Measurements from ENCODE around the gene VTA1.
"Not testable (repeated sequence)": the region's sequence is repeated elsewhere in the genome, so short reads cannot be mapped to it uniquely, and the experiment has no call there.

Gene VTA1

DNA sequence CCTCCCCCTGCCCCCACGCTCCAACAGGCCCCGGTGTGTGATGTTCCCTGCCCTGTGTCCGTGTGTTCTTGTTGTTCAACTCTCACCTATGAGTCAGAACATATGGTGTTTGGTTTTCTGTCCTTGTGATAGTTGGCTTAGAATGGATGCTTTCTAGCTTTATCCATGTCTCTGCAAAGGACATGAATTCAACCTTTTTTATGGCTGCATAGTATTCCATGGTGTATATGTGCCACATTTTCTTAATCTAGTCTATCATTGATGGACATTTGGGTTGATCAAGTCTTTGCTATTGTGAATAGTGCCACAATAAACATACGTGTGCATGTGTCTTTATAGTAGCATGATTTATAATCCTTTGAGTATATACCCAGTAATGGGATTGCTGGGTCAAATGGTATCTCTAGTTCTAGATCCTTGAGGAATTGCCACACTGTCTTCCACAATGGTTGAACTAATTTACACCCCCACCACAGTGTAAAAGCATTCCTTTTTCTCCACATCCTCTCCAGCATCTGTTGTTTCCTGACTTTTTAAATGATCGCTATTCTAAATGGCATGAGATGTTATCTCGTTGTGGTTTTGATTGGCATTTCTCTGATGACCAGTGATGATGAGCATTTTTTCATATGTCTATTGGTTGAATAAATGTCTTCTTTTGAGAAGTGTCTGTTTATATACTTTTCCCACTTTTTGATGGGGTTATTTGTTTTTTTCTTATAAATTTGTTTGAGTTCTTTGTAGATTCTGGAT lies 82.6 kb downstream of the VTA1 start:
- not testable (repeated sequence) for DNase-seq

DNA sequence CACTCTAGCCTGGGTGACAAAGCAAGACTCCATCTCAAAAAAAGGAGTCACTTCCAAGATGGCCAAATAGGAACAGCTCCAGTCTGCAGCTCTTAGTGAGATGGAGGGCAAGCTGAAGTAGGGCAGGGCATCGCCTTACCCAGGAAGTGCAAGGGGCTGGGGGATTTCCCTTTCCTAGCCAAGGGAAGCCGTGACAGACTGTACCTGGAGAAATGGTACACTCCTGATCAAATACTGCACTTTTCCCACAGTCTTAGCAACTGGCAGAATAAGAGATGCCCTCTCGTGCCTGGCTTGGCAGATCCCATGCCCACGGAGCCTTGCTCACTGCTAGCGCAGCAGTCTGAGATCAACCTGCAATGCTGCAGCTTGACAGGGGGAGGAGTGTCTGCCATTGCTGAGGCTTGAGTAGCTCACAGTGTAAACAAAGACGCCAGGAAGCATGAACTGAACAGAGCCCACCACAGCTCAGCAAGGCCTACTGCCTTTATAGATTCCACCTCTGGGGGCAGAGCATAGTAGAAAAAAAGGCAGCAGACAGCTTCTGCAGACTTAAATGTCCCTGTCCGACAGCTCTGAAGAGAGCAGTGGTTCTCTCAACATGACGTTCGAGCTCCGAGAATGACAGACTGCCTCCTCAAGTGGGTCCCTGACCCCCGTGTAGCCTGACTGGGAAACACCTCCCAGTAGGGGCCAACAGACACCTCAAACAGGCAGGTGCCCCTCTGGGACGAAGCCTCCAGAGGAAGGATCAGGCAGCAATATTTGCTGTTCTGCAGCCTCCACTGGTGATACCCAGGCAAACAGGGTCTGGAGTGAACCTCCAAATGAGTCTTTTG lies 85.4 kb downstream of the VTA1 start:
- not testable (repeated sequence) for DNase-seq

DNA sequence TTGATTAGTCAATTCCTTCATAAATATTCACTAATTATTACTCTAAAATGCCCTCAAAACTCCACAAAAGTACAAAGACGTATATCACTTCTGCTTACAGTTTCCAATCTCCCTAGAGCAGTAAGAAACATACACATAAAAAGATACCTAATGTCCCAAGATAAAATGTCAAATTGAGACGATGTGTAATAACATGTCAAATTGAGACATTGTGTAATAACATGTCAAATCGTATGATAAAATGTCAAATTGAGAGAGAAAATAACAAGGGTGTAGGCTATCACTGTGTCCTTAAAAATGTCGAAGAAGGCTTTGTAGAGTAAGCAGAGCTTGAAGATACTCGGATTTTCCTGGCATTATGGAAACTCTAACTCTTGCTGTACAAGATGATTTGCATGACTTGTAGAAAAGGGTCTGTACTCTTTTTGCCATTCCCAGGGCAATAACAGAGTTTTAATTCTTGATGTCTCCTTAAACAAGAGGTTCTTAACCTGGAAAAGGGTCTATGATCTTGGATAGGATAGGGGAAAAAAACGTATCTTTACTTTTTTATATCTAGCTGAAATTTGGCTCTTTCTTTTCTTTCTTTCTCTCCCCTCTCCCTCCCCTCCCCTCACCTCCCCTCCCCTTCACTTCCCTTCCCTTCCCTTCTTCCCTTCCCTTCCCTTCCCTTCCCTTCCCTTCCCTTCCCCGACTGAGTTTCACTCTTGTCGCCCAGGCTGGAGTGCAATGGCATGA lies 87.1 kb downstream of the VTA1 start:
- no peak for DNase-seq

DNA sequence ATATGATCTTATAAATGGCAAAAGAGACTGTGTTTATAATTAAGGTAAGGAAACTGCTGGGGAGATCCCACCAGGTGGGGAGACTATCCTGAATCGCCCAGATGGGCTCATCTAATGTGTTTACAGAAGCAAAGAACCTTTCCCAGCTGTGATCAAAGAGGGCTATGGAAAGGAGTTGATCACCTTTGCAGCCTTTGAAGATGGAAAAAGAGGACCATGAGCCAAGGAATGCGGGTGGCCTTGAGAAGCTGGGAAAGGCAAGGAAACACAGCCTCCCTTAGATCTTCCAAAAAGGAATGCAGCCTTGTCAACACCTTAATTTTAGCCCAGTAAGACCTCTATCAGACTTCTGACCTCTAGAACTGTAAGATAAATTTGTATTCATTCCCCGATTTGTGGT lies 88.2 kb downstream of the VTA1 start:
- DNase-seq, result no peak

DNA sequence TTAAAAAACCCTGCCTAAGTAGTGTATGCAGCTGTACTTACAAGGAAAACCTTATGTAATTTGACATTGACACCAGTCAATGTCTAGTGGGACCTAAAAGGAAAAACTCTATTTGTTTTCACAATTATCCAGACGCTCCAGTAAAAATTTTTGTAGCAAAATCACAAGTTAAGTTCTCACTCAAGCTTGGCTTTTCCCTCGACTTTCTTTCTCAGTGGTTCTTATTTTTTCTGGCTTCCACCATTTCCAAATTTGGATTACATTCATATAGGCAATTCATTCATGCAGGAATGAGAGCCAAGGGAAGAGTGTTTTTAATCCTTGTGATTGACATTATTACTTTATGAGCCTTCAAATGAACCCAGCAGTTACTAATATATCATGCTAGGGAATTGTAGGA lies 88.7 kb downstream of the VTA1 start:
- no peak for DNase-seq

DNA sequence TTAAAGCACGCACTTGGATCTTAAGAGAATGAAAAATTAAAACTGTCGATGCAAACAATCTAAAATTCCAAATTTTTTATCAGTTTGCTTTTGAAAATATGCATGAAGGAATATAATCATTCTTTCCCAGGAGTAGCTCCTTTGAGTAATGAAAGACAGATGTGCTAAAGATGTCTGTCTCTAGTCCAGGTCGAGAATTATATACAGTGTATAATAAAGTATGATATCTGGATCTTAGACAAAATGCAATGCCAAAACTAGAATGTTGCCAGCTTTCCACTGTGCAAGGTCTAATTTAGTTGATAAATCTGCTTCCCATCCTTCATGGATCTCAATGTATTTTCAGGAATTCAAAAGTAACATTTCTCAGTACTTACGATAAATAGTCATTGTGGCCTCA lies 89.6 kb downstream of the VTA1 start:
- no peak for DNase-seq

DNA sequence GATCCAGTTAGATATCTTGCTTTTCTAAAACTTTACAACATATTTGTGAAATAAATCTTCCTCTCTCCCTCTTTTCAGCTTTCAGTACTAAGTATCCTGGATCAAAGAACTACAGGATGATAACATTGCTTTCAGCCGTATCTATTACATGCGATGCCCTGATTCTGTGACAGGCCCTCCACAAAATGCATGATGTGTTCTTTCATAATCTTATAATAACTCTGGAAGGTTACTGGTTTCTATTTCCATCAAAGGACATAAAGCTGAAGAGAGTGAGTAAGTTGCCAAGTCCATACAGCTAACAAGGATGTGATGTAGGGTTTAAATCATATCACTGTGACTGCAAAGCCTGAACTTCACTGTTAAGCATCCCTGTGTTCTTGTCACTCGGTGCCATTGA lies 91.8 kb downstream of the VTA1 start:
- DNase-seq, result no peak

DNA sequence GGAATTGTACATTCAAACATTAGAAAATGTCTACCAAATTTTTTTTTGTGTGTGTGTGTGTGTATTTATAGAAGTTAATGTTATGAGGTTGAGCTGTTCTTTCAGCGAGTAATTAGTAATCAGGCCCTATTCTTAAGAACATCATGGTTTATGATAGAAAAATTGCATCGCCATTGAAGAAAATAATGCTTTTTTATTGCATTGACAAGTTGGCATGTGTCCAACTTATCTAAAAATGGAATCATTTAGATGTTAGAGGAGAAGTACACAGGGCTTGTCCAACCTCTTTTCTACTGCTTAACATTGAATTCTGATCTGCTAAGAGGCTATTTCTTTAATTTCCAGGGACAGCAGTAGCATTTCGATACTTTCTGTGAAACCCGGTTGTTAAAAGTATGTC lies 93.1 kb downstream of the VTA1 start:
- DNase-seq, result no peak

DNA sequence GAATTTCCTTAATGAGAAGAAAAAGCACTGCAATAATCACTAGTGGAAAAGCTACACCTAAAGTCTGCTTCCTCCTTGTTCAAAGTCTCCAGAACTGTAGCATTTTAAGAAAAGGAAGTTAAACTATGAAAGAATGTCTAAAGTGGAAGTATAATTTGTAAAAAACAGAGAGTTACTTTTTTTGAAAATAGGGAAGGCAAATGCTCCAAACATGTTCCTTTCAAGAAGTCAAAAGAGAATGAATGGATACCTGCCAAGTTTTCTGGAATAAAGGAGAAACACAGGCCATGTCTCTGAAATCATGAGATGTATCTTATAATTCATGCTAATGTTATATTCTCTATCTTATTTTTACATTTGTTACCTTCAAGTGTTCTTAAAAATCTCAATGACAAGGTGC lies 94.0 kb downstream of the VTA1 start:
- no peak for DNase-seq

DNA sequence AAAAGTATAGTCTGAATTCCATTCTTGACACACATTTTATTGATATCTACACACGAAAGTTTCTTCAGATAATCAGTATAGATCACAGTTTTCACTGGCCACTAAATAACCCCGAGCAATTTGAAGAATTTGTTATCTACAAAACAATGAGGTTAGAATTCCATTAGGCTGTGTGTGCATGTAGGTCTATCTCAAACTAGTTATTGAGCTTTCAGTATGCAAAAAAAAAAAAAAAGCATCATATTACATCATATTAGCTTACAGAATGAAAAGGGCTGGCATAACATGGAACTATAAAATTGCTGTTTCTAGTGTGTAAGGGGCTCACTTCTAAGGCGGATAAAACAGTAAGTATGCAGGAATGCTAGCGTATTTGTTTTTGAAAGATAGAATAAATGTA lies 95.2 kb downstream of the VTA1 start:
- no peak for DNase-seq

DNA sequence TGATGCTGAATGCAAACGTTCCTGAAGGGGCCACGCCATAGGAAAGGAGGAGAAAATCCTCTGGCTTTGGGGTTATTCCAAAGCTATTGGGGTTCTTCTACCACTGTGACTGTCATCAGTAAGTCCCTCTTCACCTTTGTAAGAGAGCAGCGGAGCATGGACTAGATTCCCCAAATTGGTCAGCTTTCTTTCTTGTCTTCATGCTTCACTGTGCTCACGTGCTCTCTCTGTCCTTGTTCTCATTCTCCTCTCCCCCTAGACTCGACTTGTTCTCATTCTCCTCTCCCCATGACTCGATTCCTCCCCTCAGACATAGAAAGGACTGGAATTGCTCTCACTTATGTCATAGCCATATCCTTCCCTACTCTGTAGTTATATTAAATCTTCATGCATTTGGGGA lies 99.9 kb downstream of the VTA1 start:
- DNase-seq, result no peak

DNA sequence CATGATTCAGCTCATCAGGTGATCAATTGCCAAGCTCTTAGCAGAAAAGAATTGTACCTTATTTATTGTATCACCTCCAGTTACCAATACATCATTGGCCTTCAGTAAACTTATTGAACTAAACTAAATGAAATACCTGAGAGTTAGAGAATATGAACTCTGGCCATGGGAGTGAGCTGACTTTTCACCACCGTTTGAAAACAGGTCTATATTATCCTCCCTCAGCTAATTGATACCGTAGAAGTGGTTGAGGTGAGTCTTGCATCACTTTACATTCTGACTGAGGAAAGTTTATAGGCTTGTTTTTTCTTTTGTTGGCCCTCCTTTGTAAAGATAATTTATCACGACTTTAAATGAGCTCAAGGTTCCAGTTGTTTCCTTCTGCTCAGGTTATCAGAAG lies 102.2 kb downstream of the VTA1 start:
- DNase-seq, result no peak

DNA sequence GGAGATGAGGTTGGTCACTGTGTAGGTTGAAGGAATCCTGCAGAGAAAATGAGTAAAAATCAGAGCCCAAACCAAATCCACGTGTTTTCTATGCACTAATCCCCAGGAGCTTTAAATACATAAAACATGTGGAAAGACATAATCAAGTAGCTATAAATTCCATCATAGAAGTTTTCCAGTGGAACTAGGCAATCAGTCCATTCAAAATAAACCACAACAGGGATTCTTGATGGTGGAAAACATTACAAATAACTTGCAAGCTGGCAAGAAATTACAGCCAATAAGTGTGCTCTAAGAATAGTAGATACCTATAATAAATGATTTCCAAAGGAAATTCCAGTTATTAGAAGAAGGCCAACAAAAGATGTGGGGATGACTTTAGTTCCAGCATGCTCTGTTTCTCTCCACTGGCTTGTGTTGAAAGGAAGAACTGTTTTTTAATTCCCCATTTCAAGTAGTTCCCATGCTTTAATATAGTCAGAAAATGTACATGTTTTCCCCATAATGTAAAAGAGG lies 104.9 kb downstream of the VTA1 start:
- no peak for DNase-seq

DNA sequence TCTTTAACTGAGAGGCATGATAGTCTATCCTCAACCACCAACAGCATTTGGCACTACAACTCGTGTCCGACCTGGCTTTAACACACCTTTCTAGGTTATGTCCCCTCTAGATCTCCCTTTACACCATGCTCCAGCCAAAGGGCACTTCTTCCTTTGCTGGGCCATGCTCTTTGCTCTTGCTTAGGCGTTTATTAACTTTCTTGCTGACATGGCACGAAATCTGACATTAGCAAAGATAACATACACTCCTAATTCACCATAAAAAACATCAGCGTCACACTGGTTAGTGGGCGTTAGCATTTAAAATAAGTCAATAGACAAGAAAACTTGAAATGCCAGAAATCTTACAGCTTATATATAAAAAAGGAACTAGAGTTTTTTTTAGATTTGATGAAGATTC lies 107.5 kb downstream of the VTA1 start:
- no peak for DNase-seq

DNA sequence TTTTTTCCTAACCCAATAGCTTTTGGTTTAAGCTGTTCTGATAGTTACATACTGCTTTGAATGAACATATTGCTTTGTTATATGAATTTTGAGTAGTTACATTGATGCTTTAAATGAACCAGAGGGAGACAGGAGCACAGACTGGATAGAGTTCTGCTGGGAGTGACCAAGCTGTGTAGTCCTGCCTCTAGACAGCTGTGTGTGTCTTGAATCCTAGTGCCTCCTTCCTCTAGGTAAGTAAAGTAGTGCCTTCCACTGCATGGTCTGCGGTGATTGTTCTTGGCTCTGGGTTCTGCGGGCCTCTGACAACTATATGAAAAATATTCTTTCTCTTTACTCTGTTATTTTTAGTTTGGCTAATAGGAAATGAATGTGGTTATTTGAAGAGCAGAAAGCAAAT lies 108.7 kb downstream of the VTA1 start:
- DNase-seq, result no peak

DNA sequence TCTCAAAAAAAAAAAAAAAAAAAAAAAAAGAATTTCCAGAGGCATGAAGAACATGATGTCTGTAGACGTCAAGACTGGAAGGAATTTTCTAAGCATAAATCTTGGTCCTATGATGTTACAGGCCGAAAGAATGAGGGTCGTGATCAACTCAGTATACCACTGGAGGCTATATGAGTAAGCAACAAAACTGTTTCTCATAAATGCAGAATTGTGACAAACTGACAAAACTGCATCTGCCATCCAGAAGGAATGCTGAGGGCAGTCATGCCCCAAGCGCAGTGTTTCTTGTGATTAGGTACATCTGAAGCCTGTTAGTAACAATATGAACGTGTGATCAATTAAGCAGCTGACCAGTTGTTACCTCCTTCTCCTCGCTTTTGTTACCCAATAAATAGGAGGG lies 111.2 kb downstream of the VTA1 start:
- DNase-seq, result no peak

DNA sequence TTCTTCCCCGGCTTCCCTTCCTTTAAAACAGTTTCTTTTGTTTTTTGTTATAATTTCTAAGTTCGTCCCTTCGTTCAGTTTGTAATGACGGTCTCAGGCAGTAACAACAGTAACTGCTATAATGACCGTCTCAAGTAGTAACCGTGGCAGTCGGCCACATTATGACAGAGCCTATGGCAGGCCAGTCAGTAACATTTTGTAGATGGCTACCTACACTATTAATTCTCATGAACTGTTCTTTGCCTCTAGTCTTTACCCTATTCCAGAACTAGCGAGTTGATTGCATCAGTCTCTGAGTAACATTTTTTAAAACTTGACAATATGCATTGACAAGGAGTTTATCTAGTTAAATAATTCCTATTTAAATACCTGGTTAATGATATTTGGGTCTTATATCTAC lies 111.7 kb downstream of the VTA1 start:
- DNase-seq, result no peak

DNA sequence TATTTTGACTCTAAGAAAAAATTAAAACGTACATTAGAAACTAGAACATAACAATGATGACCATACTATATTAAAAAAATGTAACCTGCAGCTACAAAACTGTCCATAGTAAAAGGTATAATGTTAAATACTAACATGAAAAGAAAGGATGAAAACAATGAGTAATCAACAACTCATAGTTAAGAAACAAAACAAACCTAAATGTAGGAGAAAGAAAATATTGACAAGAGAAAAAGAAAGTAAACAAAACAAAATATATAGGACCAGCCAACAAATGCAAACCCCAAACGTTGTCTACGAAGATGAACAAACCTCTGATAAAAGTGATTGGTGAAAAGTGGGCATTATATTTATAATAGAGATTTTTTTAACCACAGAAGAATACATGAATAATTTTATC lies 113.7 kb downstream of the VTA1 start:
- no peak for DNase-seq

DNA sequence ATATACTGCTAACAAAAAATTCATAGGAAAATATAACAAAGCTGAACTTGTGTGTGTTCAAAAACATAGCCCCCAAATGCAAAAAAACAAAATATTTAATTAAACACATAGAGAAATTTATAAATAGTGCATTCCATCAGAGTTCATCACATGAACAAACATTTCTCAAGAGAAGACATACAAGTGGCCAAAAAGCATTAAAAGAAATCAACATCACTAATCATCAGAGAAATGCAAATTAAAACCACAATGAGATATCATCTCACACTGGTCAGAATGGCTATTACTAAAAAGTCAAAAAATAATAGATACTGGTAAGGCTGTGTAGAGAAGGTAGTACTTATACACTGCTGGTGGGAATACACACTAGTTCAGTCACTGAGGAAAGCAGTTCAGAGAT lies 115.2 kb downstream of the VTA1 start:
- no peak for DNase-seq

DNA sequence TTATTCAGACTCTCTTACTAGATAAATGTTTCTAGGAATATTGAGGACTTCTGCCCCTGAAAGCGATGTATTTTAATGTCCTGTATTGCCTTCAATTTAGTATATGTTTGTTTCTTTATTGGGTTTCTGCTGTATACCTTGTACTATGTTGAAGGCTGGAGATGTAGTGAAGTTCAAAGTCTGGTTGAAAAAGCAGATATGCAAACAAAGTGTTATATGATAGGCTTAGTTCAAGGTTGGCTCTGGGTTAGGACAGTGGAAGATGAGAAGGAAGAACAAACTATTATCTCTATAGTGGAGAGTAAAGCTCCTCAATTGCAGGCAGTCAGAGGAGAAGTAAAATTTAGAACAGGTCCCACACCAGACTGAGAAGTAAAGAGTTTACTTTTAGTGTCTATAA lies 118.4 kb downstream of the VTA1 start:
- no peak for DNase-seq

DNA sequence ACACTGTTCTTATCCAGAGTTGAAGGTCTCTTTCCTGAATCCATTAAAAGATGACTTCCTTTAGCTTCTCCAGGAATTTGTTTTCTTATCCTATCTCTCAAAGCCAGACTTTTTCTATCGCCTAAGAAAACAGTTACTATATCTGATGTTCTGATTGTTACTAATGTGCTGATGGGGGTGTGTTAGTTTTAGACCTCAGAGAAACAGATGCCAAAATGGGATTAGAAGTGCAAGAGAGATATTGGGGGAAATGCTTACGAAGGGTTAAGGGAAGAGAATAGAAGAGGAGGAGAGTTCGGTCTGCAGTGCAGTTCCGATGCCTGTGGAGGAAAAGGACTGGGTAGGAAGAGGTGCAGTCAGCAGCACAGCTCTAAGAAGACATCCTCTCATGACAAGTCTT lies 119.0 kb downstream of the VTA1 start:
- no peak for DNase-seq

DNA sequence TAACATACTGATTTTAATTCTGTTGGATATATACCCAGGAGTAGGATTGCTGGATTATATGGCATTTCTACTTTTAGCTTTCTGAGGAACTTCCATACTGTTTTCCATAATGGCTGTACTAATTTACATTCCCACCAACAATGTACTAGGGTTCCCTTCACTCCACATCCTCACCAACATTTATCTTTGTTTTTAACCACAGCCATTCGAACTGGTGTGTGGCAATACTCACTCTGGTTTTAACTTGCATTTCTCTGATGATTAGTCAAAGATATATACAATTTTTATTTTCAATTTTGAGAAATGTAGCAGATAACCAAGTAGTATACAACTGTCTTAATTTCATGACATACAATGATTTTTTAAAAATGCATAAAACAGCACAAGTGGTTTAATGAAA lies 124.4 kb downstream of the VTA1 start:
- DNase-seq, result no peak

All from left hindlimb (tissue), 1 donor.